SU-DHL-6 (cell line): Measurements from ENCODE around the gene ADAMTS17.

Source experiments
- CTCF ChIP-seq: fragments of 200-600 bp; sonication (generic); IDR thresholded peaks from one replicate; pipeline ENCODE4 v1.5.1; 2017; ENCODE audit warnings: antibody characterized with exemption, mild to moderate bottlenecking, low read length, moderate library complexity; ENCODE audit not compliant: insufficient read depth, poor library complexity, severe bottlenecking
- EZH2phosphoT487 ChIP-seq: fragments of 200-600 bp; sonication (generic), shearing (Covaris generic); conservative IDR thresholded peaks from 2 replicates; pipeline ENCODE4 v1.6.1; 2018; ENCODE audit warnings: mild to moderate bottlenecking, antibody characterized with exemption, low read length, moderate library complexity, mixed read lengths

- TF ChIP-seq CTCF (no peak), EZH2phosphoT487 (no peak)
Measured at GRCh38 chr15:100242989-100243388, 98.8 kb downstream of the ADAMTS17 start.
